C1 segment of cervical spinal cord (tissue), 14 donors: ENCODE data around the gene DPPA4.

Source experiments
- DNase-seq, 14 donors: peaks; one replicate each; lab custom pipeline; 2025; lab: John Stamatoyannopoulos, UW

DPPA4 gene

GRCh38 chr3:109339197-109339596, 1.9 kb upstream of the DPPA4 start:
- DNase-seq = no peak

GRCh38 chr3:109338322-109338721, 976 bp upstream of the DPPA4 start:
- DNase-seq = no peak

DNA sequence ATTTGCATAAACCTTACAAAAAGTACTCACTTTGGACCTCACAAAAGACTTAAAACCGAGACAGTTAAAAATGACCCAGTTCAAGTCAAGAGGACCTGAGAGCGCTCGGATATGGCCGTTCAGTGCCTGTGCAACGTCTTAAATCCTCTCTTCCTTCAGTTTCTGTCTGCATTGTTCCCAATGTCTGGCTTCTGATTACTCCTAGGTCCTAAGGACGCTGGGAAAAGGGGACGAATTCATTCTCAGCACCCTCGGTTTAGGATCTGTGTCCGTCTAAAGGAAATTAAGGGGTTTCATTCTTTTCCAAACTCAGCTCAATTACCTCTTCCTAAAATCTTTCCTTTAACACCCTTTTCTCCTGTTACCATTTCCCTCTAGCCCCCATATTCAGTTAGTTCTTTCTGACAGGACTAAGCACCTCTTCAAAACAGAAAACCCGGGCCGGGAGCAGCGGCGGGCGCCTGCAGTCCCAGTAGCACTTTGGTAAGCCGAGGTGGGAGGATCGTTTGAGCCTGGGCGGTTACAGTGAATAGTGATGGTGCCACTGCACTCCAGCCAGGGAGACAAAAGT, 970 bp downstream of the DPPA4 start:
- no peak for DNase-seq

DNA sequence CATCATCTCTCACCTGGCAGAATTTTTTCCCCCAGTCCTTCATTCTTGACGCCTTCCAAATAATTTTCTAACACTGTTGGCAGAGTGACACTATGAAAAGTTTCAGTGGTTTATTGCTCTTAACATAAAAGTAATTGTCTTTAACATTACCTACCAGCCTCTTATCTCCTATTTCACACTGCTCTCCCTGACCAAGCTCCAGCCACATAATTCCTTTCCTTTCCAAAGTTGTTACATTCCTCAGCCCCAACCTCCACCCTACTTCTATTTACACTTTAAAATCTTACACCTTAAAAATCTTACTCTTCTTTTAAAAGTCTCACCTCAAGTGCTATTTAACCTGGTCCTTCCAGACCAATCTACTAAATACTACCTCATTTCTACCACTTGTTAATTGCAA, 2.8 kb downstream of the DPPA4 start:
- DNase-seq = no peak

- no peak for DNase-seq
Observed at GRCh38 chr3:109331692-109332091, 5.7 kb downstream of the DPPA4 start.

- DNase-seq = no peak
Observed at GRCh38 chr3:109330405-109330804, 6.9 kb downstream of the DPPA4 start.

GRCh38 chr3:109328202-109328601, 9.1 kb downstream of the DPPA4 start:
- no peak for DNase-seq

DNA sequence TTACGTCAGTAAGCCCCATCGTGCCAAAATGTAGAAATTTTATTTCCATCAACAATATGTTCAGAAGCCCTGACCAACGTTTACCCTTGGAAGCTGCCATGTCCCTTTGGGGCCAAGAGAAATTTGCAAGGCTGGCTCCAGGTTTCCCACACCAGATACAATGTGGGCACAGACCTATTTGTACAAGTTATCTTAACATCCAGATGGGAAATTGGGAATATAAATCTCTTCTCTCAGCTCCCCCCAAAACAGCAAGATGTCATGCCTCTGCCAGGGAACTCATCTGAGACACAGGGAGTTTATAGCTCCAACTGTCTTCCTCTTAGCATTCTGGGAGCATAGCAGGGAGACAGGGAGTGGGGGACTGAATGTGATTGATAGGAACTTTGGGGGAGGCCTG, 11.7 kb downstream of the DPPA4 start:
- no peak for DNase-seq

- no peak for DNase-seq
Observed at GRCh38 chr3:109325109-109325508, 12.2 kb downstream of the DPPA4 start.

DNA sequence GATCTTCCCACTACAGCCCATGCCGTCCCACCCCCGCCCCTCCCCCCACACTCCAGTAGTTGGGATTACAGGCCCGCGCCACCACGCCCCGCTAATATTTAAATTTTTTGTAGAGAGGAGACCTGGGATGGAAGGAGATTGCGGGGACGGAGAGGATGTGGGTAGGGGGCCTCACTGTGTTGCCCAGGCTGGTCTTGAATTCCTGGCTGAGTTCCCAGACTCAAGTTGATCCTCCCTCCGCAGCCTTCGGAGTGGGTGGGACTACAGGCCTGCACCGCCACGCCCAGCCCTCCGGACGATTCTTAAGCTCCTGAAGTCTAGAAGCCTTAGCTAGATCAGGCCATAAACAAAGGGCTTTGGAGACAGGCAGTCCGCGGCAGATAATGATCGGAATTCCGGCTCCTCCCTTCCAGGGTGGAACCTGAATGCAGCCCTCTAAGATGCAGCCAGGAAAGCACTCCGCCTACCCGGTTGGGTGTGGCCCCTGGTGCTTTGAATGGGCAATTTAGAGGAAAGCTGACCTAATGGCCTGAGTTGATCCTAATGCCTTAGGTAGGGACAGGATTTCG, 21.1 kb downstream of the DPPA4 start, which contains the start of gene DPPA2:
Gene DPPA2 (minus strand): TSS at position 356 of the 569 bp plus-strand sequence. CDS start 1,975 bp downstream, outside the sequence.
- no peak for DNase-seq

DNA sequence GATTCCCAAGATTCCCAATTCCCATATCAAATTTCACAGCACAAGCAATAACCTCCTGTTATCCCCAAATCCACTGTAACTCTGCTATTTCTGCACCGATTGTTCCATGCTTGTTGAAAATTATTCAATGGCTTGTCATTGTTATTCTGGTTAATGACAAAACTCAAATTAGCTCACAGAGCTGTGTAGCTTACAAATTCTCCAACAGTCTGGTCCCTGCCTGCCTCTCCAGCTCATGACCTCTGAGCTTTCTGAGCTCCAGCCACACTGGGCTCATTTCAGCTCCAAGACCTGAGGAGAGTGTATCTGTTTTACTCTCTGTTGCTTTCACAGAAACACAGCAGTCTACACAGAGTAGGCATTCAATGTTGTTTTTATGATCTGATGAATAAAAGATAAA, 24.3 kb downstream of the DPPA4 start:
- DNase-seq = no peak

DNA sequence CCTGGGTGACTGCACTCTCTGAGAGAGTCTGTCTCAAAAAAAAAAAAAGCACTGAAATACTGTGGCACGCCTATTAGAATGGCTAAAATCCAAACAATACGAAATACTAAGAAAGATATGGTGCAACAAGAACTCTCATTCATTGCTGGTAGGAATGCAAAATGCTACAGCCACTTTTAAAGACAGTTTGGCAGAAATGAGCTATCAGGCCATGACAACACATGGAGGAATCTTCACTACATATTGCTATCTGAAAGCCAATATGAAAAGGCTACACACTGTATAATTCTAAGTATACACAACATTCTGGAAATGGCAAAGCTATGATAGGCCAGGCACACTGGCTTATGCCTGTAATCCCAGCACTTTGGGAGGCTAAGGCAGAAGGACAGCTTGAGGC, 39.9 kb downstream of the DPPA4 start:
- DNase-seq = no peak

- no peak for DNase-seq
Observed at GRCh38 chr3:109284071-109284470, 53.3 kb downstream of the DPPA4 start.

DNA sequence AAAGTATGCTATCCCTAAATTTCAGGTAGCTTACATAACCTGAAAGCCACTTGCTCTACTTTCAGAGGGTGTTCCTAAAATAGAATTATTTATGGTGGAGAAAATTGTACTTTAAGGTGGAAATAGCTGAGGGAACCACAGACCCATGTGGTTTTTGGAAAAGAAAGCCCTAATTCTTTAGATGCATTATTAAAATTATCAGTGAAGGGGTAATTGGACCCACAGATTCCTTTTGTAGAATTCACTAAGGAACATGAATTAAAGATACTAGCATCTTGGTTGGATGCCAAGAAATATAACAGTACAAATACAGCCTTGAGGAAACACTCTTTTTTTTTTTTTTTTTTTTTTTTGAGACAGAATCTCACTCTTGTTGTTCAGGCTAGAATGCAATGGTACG, 58.8 kb downstream of the DPPA4 start:
- no peak for DNase-seq

DNA sequence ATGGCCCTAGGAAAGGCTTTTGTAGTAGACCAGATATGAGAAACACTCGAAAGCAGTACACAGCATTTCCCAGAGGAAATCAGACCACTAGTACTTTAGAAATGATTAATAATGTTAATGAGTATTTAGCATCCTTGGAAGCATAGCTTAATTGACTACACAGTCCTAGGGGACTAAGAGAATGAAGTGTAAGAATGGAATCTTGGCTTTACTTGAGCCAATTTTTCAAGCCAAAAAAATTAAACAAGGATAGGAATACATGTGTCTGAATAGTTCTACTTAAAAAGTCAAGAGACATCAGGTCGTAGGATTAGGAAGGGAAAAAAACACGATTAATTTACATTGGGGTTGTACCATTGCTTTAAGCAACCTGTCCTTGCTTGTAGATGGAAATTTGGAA, 59.2 kb downstream of the DPPA4 start:
- DNase-seq = no peak
